Gastroesophageal sphincter (tissue), 3 donors: Measurements from ENCODE around the gene XRCC5.

Source experiments
- CTCF ChIP-seq, 4 experiments: fragments of 200-600 bp in 2 of 4; fragments of 450-650 bp in 2 of 4; sonication (generic) in 1 of 4; IDR thresholded peaks; one replicate each; pipeline ENCODE4 v1.5.1; 2017 to 2019; ENCODE audit warnings: antibody characterized with exemption in 4 of 4, mild to moderate bottlenecking in 2 of 4, moderate library complexity in 2 of 4
- POLR2AphosphoS5 ChIP-seq: sonication (generic); formaldehyde crosslinking; IDR thresholded peaks from one replicate; pipeline ENCODE4 v1.6.1; 2017; ENCODE audit warnings: antibody characterized with exemption

- TF ChIP-seq CTCF (IDR thresholded peaks at IDR 0.05) (no peak), POLR2AphosphoS5 (no peak)
Observed at GRCh38 chr2:216090369-216090786, 18.8 kb upstream of the XRCC5 start.
